ENCODE data around the gene MARVELD1.

Gene MARVELD1

GRCh38 chr10:97721871-97722780 is 8.6 kb downstream of the MARVELD1 start:
- no peak for DNase-seq (ENCODE audit: low spot score)

GRCh38 chr10:97723001-97723400 is 9.5 kb downstream of the MARVELD1 start:
- DNase-seq (ENCODE audit: low spot score): no peak

GRCh38 chr10:97724341-97724941 is 10.9 kb downstream of the MARVELD1 start:
- DNase-seq (ENCODE audit: low spot score): no peak

GRCh38 chr10:97726636-97727178 is 13.2 kb downstream of the MARVELD1 start:
- no peak for DNase-seq (ENCODE audit: low spot score)

- no peak for DNase-seq (ENCODE audit: low spot score)
These were observed 15.5 kb downstream of the MARVELD1 start for GRCh38 chr10:97729014-97729413.

GRCh38 chr10:97731346-97732051 is 18.0 kb downstream of the MARVELD1 start:
- DNase-seq (ENCODE audit: low spot score): peak; percentile 80

GRCh38 chr10:97732052-97732359 is 18.5 kb downstream of the MARVELD1 start:
- DNase-seq (ENCODE audit: low spot score): no peak

- no peak for DNase-seq (ENCODE audit: low spot score)
These were observed 19.7 kb downstream of the MARVELD1 start for GRCh38 chr10:97733256-97733655.

GRCh38 chr10:97734021-97734420 is 20.5 kb downstream of the MARVELD1 start:
- no peak for DNase-seq (ENCODE audit: low spot score)

GRCh38 chr10:97736403-97736901 is 22.9 kb downstream of the MARVELD1 start:
- no peak for DNase-seq (ENCODE audit: low spot score)

- DNase-seq (ENCODE audit: low spot score): peak; percentile 90
These were observed 23.6 kb downstream of the MARVELD1 start, which contains the start of gene ZFYVE27 for GRCh38 chr10:97736902-97737769. TSS of gene ZFYVE27 (plus strand) at chr10:97737128. CDS start at chr10:97738478, 1,350 bp downstream.

- DNase-seq (ENCODE audit: low spot score): no peak
These were observed 24.3 kb downstream of the MARVELD1 start for GRCh38 chr10:97737770-97738265.

GRCh38 chr10:97738616-97739015 is 25.1 kb downstream of the MARVELD1 start:
- DNase-seq (ENCODE audit: low spot score): no peak

- DNase-seq (ENCODE audit: low spot score): no peak
These were observed 27.1 kb downstream of the MARVELD1 start for GRCh38 chr10:97740613-97741012.

GRCh38 chr10:97743169-97743943 is 29.8 kb downstream of the MARVELD1 start:
- no peak for DNase-seq (ENCODE audit: low spot score)

GRCh38 chr10:97744405-97745035 is 31.0 kb downstream of the MARVELD1 start:
- no peak for DNase-seq (ENCODE audit: low spot score)

- no peak for DNase-seq (ENCODE audit: low spot score)
These were observed 34.0 kb downstream of the MARVELD1 start for GRCh38 chr10:97747573-97747972.

- DNase-seq (ENCODE audit: low spot score): no peak
These were observed 34.6 kb downstream of the MARVELD1 start for GRCh38 chr10:97748116-97748515.

- no peak for DNase-seq (ENCODE audit: low spot score)
These were observed 39.4 kb downstream of the MARVELD1 start for GRCh38 chr10:97752956-97753355.

- DNase-seq (ENCODE audit: low spot score): no peak
These were observed 41.2 kb downstream of the MARVELD1 start for GRCh38 chr10:97754726-97755125.

All from globus pallidus (tissue), 1 donor.